ENCODE data around the gene DIO1.

DNA sequence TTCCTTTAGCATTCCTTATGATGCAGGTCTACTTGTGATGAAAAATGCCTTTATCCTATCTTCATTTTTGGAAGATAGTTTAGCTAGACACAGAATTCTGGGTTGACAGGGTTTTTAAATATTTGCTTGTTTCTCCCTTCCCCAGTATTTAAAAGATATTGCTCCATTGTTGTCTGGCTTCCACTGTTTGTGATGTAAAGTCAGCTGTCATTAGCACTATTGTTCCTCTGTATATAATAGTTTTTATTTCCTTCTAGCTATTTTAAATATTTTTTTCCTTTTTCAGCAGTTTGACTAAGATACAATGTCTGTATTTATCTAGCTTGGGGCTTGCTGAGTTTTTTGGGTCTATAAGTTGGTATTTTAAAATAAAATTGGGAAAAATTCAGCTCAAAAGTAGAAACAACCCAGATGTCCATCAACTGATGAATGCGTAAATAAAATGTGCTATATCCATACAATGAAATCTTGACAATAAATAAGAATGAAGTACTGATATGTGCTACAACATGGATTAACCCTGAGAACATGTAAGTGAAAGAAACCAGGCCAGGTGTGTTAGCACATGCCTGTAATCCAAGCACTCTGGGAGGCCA is 40.3 kb downstream of the DIO1 start:
- TF ChIP-seq, protein P1, sequence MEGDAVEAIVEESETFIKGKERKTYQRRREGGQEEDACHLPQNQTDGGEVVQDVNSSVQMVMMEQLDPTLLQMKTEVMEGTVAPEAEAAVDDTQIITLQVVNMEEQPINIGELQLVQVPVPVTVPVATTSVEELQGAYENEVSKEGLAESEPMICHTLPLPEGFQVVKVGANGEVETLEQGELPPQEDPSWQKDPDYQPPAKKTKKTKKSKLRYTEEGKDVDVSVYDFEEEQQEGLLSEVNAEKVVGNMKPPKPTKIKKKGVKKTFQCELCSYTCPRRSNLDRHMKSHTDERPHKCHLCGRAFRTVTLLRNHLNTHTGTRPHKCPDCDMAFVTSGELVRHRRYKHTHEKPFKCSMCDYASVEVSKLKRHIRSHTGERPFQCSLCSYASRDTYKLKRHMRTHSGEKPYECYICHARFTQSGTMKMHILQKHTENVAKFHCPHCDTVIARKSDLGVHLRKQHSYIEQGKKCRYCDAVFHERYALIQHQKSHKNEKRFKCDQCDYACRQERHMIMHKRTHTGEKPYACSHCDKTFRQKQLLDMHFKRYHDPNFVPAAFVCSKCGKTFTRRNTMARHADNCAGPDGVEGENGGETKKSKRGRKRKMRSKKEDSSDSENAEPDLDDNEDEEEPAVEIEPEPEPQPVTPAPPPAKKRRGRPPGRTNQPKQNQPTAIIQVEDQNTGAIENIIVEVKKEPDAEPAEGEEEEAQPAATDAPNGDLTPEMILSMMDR (IDR thresholded peaks at IDR 0.05): no peak
- TF ChIP-seq POLR2A (IDR thresholded peaks at IDR 0.05): no peak

Measured in tibial nerve (tissue), 3 donors.